NCI-H748 treated with DMSO at 0.1 percent for 48 hours (cell line): ENCODE data around the gene BCL11B.

ENCODE experiments used
- DNase-seq: peaks from one replicate; lab custom pipeline; 2025; lab: John Stamatoyannopoulos, UW

The BCL11B gene

GRCh38 chr14:99267837-99268781 is 3.9 kb downstream of the BCL11B start:
- peak; percentile 42 for DNase-seq

DNA sequence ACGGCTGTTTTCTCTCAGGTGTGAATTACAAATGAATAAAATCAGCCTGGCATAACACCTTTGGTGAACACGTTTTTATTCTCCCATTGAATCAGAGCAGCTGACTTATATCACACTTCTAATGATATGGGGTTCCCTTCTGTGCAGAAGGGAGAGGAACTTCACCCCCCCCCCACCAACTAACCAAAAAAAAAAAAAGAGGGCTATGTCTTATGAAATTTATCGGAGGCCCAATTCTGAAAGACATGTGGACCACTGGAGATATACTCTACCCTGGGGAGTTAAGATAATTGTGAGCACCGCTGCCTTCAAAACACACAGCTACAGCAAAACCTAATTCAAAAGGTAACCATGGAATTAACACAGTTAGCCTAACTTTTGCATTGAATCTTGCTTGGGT is 4.6 kb downstream of the BCL11B start:
- no peak for DNase-seq

DNA sequence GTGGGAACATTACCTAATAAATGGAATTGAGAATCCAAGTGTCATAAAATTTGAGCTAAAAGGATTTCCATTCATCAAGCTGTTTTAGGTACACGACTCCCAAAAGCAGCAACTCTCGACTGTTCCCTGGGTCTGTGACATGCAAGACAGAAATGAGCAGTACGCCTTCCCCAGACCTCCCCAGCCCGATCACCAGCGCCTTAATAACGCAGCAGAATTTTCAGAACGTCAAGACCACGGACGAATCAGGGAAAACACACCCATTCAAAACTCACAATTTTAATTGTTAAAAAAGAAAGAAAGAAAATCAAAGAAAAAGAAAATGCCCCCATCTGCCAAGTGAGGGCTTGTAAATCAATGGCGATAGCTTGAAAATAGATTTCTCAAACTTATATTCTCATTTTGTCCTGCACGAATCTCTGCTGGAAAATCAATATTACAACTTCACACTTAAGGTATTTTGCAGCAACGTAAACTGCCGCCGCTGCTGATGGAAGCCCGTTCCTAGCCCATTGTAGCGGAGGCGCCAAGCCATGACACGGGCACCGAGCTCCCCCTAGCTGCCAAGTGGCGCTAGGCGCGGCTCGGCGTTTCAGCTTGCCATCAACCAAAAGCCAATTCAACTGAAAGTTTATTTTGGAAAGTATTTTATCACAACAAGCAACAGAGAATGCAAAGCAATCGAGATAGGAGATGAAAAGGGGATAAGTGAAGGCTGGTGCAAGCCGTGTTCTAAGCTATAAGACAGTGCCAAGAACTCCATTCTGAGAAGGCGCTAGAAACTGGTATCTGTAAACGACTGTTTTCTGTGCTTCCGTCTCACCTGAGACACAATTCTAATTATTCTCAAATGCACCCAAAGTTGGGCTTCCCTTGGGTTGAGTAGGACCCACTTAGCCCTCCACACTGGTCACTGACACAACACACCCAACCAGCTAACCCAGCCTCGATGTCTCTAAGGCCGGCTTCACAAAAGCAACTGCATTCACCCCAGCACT is 5.5 kb downstream of the BCL11B start:
- DNase-seq, result peak; percentile 64

GRCh38 chr14:99265571-99265970 is 6.4 kb downstream of the BCL11B start:
- no peak for DNase-seq

- DNase-seq, result no peak
These were observed 7.1 kb downstream of the BCL11B start for GRCh38 chr14:99264691-99265450.

DNA sequence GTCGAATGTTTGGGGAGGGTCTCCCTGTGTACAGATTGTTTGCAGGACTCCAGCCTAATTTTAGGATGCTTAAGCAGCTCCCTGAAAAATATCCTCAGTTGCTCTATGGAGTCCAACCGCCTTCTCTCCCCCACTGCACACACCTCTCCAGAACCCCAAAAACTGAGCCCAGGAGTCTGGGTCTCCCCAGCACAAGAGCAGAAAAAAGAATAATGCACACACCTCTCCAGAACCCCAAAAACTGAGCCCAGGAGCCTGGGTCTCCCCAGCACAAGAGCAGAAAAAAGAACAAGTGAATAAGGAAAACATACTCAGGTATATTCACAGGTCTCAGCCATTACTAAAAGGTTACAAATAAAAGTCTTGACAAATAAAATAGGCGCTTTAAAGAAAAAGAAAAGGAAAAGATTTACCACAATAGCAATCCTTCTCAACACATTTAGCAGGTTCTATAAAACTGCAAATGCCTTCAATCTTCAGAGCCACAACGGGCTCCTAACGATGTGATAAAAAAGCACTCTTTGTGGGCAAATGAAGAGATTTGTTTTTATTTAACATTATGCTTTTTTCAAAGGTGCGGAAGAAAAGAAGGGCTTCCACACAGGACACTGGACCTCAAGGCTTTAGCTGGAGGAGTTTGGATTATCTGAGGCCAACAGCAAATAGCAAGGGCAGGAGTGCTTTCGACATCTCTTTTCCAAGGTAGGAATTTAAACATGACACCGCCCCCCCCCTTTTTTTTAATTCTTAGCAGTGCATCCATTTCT is 8.2 kb downstream of the BCL11B start:
- DNase-seq, result no peak

GRCh38 chr14:99262977-99263448 is 9.0 kb downstream of the BCL11B start:
- no peak for DNase-seq

GRCh38 chr14:99261912-99262787 is 9.8 kb downstream of the BCL11B start:
- no peak for DNase-seq

DNA sequence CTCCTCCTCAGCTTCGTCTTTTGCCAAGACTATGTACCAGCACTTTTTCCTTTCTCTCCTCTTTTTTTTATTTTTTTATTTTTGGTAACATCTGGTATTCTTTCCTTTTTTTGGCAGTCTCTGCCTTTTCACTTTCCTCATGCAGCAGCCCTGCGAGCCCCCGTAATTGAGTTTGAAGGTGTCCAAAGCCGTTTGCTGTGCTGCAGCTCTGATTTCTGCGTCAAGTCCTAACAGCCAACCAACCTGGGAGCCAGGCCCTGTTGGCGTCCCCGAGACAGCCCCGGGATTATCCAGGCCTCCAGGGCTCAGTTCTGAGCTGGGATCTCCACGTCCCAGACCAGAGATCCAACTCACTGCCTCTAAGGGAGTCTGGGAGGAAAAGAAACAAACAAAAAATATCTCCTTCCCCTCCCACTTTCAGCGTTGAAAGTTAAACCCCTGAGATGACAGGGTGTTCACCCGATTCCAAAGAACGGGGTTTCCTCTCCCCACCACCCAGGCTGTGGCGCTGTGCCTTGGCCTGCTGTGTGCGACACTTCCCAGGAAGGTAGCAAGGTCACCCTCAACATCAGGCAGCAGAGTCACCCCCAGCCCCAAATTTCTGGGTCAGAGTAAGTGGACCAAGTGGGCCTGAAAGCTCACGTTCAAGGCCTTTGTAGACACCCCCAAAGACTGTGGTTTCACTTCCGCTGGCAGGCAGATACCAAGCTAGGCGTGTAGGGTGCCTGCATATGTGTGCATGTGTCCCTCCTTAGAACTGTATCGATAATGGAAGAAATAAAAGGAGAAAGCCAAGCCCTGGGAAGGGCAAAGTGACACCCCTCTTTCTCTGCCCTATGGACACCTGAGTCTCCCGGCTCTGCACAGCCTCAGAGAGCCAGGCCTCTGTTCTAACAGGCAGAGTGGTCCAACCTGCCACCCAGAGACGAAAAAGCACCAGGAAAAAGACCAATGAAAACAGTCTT is 11.1 kb downstream of the BCL11B start:
- DNase-seq, result no peak

DNA sequence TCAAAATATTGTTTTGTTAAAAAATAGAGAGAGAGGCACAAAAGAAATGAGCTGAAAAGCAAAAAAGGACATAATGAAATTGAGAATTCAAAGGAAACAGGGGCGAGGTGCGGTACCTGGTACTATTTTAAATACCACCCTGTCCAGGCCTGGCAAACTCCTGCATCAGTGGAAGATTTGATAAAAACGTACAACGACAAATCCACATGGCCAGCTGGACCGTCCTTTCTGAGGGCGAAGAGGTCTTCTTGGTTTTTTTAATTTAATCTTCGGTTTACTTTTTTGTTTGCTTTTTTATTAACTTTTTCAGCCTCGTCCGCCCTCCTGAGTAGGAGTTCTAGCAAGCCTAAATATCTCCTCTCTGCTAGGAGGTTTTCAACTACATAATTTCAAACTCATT is 11.9 kb downstream of the BCL11B start:
- no peak for DNase-seq

- no peak for DNase-seq
These were observed 12.9 kb downstream of the BCL11B start for GRCh38 chr14:99258876-99259726.

DNA sequence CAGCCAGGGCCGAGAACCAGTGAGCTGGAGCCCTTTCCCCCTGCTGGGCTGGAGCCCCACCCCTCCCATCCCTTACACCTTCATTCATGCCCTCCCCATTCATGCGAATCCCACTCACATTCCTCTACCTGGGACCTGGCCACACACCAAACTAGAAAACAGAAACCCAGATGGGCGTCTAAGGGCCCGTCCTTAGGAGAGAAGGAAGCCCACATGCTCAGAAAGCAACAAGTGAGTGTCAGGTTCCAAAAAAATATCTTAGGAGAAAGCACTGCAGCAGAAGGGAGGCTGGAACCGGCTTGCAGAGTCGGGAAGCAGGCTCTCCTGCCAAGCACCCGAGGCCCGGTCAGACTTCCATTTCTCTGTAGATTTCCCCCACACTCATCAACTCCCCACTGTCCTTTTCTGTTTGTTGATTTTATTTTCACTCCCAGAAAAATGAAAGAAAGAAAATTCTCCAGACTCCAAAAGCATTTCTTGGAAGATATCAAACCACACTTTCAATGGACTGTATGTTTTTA is 13.6 kb downstream of the BCL11B start:
- no peak for DNase-seq

- DNase-seq, result no peak
These were observed 14.2 kb downstream of the BCL11B start for GRCh38 chr14:99257673-99258221.

DNA sequence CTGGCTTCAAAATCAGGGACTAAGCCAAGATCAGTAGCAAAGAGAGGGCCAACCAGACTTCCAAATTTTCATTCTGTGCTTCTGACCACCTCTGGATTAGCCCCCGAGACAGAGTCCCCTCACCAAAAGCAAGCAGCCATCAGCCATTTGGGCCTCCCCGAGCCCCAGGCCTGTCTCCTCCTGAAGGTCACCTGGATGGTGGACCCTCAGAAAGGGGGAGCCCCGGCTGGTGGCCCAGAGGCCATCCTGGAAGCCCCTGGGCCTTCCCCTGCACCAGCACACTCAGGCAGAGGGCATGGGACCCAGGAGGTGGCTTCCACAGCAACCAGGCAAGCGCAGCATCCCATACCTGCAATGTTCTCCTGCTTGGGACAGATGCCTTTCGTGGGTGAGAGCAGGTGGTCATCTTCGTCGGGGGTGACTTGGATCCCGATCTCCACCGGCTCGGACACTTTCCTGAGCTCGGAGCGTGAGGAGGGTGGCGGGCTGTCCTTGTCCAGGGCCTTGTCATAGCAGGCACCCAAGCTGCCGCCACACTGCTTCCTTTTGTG is 14.8 kb downstream of the BCL11B start:
- DNase-seq, result no peak

DNA sequence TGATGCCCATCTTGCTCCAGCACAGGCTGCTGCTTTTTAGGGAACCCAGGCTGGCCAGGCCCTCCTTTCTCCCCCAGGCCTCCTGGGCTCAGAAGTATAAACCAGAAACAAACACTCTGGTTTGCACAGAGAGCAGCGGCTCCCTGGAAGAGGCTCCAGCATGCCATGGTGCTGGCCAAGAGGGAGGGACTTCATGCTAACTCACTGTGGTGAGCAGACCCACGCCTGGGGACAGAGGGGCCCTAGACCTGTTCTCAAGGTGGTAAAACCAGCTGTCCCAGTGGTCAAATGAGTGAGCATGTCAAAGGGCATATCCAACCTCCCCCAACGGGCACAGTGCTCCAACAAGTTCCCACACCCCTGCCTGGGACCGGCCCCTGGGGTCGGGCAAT is 15.5 kb downstream of the BCL11B start:
- DNase-seq, result no peak

GRCh38 chr14:99255621-99256482 is 16.1 kb downstream of the BCL11B start:
- DNase-seq, result no peak
